ENCODE measurements around the gene SUGT1.
A peak's percentile ranks its signal among the peaks of the same experiment; 100 is the strongest.

The SUGT1 gene

DNA sequence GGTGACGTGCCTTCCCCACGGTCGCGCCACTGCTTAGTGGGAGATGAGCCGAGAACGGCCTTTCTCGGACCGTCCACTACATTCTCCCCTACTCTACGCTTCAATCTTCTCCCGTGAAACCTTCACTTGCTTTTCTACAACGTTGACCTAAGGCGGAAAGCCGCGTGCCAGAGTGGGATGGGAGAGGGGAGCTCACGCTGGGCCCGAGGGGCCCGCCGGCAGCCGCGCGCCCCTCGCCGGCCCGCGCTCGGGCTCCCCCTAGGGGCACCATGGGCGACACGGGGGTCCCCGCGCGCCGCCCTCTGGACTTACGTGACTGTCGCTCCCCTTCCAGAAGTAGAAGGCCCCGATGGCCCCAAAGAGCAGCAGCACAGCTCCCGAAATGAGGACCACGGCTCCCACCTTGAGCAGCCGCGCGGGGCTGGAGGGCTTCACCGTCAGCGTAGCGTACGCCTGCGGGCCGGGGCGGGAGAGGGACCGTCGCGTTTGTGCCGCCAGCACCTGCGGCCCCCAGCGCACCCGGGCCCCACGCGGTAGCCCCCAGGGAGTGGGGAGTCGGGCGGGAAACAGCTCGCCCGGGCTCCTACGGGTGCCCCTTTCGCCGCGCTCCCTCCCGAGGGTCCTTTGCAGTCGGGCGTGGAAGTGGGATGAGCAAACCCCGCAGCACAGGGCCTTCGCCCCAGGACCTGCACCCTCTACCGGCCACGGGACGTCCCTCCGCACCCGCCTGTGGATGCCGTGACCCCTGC, 86.3 kb downstream of the SUGT1 start:
- no peak for DNase-seq

DNA sequence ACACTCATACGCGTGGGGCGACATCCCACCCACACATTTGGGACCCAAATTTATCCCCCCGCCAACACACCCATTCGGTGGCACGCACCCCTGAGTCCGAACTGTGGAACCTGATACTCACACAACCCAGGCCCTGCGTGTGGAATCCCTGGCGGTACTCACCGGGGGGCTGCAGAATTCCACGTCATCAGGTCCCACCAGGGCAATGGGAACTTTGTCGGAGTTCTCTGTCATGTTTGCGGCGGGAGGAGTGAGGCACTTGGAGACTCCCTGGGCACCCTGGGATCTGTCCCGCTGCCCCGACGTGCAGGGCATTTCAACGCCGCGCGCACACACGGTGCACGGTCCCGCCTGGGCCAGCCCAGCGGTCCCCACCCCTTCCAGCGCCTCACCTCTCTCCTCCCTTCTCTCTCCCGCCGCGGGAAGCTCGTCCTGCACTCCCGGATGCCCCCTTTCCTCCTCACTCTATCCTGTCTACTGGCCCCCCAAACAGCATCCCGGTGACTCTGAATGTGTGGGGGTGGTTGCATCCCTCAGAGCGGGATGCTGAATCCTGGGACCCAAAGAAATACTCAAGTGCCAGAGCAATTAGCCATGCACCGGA, 86.9 kb downstream of the SUGT1 start, which contains the start of gene CNMD:
Gene CNMD (minus strand): TSS at position 353 of the 604 bp plus-strand sequence. CDS start 119 bp downstream, at position 234.
- no peak for DNase-seq

DNA sequence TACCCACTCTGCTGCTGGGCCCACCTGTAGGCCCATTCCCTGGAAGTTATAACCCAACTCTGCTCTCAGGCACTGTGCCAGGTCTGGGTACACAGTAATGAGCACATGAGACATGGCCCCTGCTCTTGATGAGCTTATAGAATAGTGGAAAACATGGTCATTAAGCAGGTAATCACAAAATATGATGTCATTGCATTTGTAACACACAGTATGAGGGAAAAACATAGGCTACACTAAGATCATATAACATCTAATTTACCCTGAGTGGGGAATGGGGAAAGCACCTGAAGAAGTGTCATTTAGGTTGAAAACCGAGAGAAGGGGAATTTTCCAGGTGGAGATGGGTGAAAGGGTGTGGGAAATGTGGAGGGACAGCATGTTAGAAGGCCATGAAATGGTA, 90.9 kb downstream of the SUGT1 start:
- no peak for DNase-seq

DNA sequence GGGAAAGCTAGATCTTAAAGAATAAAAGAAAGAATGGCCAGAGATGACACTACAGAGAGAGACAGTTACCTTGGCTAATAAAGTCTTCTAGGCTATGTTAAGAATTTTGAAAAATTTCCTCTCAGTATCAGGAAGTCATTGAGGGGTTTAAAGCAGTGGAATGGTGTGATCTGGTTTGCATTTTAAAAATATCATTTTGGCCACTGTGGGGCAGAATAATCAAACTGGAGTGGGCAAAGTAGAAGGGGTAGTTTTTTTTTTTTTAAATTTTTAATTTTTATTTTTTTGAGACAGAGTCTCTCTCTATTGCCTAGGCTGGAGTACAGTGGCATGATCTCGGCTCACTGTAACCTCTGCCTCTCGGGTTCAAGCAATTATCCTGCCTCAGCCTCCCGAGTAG, 91.4 kb downstream of the SUGT1 start:
- DNase-seq = peak in 1 of 2 experiments; percentile 3

DNA sequence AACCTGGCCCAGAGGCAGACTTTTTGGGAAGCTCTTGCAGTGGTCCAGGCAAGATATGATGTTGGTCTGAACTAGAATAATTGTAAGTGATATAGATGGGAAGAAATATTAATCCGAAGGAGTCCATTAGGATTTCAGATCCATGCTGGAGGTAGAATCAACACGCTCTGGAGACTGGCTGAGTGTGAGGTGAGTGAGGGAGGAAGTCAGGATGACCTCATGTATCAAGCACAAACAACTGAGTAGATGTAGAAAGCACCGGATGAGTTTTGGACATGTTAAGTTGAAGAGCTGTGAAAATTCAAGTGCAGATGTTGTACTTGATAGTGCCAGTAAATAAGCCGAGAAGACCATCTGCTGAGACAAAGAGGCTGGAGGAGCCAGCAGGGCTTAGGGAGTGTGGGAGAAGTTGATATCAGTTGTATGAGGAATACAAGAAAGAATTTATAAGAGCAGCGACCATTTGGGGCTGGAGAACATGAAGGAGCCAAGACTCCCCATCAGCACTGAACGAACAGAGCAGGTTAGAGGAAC, 92.3 kb downstream of the SUGT1 start:
- DNase-seq = no peak

DNA sequence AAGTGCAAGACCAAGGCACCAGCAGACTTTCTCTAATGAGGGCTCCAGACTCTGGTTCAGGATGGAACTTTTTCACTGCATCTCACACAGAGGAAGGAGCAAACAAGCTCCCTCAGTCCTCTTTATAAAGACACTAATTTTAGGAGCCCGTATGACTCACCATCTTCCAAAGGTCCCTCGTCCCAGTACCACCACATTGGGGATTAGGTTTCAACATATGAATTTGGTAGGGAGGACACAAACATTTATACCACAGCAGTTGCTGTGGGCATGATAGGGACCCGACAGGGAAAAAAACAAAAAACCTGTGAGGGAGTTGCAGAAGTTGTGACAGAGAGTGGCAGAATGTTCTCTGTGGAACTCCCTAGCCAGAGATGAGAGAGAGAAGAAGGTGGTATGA, 93.5 kb downstream of the SUGT1 start:
- no peak for DNase-seq

DNA sequence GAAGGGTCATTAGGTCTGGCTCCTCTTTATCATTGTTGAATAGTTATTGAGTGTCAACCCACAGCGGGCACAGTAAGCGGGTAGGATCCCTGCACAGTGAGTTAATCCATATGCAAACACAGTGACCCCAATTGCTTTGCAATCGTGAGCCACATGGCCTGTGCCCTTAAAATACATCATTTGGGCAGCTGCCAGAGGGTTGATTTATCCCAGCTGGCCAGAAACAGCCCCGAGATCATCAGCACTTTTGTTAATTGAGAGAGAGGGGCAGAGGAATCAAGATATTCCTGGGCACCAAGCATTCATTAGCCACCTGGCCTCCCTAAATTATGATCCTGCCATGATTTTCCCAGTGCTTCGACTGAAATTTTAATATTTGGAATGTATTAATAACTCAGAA, 96.8 kb downstream of the SUGT1 start:
- no peak for DNase-seq
